ENCODE measurements around the gene DIPK1B. TPM values are rescaled to one million over a fixed set of nuclear protein-coding genes. Genes with fewer than 3 reads are reported as not detected.

Gene DIPK1B
- polyA plus RNA-seq, 1 of the 3 experiments (the other 2 are of a cell fraction) = 24.5 TPM

DNA sequence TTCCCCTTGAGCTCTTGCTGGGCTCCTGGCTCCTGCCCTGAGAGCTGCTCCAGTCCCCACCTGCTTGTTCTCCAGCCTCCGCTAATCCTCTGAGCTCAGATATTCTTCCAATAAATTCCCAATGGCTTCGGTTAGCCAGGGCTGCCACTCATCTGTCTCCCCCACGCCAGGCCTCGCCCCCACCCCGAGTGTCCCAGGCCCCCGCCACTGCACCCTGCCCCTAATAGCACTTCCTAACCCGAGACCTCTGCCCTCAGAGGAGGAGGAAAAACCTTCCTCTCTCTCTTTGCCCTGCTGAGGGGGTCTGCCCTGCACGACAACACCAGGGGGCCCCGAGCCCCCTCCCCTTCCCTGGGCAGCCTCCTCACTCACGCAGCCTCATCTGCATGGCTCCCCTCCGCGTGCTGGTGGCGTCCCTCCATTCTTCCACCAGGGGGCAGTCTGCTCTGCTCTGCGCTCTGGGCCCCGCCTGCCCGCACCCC is 57.4 kb downstream of the DIPK1B start:
- Histone ChIP-seq H3K79me2 (ENCODE audit: insufficient read depth) (no peaks in the 10 kb centered on the region), H3K27me3 (ENCODE audit: insufficient read depth) (no peaks in the 10 kb centered on the region; the same call in 1 of the 2 replicates), H3F3A (replicated peaks; ENCODE audit: insufficient read depth) (peaks cover 2% of the 10 kb centered on the region), H3K4me3 (ENCODE audit: low read depth in 2 of 2, low read length in 1 of 2) (peak overlapping the region in 1 of 2 experiments; percentile 25; a peak in 1 of 4 replicates), H4K20me1 (ENCODE audit: insufficient read depth) (no peaks in the 10 kb centered on the region), H3K9me2 (no peaks in the 10 kb centered on the region), H3K4me1 (ENCODE audit: control insufficient read depth in 1 of 2, insufficient read depth in 2 of 2, low read depth in 1 of 2, low read length in 1 of 2) (peaks cover 0 to 3% of the 10 kb centered on the region in 2 experiments; a peak in 1 of 4 replicates), H3K9me3 (no peaks in the 10 kb centered on the region), H3K4me2 (no peak overlapping the region), H3K36me3 (replicated peaks in 1 of 2; ENCODE audit: control insufficient read depth in 1 of 2, insufficient read depth in 2 of 2, low read length in 1 of 2) (no peaks in the 10 kb centered on the region), H2AFZ (ENCODE audit: low read depth) (no peak overlapping the region), H3K27ac (ENCODE audit: low read depth in 2 of 2, low read length in 1 of 2) (no peak overlapping the region; a peak in 1 of 4 replicates), H3K9ac (no peak overlapping the region)
- CTCF ChIA-PET = interaction anchor here (0.6 to 3.7 kb wide), 26 partner anchors 9 to 311 kb away, joined by 3 to 24 read pairs (median 4); partner anchors contain the start of genes LCN8 and TMEM141
- TF ChIP-seq MXI1 (IDR thresholded peaks at IDR 0.05; ENCODE audit: low read depth, low read length) = no peak
- TF ChIP-seq RAD21 (IDR thresholded peaks at IDR 0.05; ENCODE audit: low read length) = peak; percentile 33; the same call in 1 of the 2 replicates
- TF ChIP-seq SMC3 (IDR thresholded peaks at IDR 0.05; ENCODE audit: low read depth, low read length) = 0 out of 2 replicates have a peak, but pooled peaks have one; percentile 13
- no peak for TF ChIP-seq MEF2A (IDR thresholded peaks at IDR 0.05; ENCODE audit: borderline replicate concordance, low read depth)
- TF ChIP-seq, protein P1, sequence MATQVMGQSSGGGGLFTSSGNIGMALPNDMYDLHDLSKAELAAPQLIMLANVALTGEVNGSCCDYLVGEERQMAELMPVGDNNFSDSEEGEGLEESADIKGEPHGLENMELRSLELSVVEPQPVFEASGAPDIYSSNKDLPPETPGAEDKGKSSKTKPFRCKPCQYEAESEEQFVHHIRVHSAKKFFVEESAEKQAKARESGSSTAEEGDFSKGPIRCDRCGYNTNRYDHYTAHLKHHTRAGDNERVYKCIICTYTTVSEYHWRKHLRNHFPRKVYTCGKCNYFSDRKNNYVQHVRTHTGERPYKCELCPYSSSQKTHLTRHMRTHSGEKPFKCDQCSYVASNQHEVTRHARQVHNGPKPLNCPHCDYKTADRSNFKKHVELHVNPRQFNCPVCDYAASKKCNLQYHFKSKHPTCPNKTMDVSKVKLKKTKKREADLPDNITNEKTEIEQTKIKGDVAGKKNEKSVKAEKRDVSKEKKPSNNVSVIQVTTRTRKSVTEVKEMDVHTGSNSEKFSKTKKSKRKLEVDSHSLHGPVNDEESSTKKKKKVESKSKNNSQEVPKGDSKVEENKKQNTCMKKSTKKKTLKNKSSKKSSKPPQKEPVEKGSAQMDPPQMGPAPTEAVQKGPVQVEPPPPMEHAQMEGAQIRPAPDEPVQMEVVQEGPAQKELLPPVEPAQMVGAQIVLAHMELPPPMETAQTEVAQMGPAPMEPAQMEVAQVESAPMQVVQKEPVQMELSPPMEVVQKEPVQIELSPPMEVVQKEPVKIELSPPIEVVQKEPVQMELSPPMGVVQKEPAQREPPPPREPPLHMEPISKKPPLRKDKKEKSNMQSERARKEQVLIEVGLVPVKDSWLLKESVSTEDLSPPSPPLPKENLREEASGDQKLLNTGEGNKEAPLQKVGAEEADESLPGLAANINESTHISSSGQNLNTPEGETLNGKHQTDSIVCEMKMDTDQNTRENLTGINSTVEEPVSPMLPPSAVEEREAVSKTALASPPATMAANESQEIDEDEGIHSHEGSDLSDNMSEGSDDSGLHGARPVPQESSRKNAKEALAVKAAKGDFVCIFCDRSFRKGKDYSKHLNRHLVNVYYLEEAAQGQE (IDR thresholded peaks at IDR 0.05; ENCODE audit: low read depth, low read length) = no peak
- TF ChIP-seq, protein P2, sequence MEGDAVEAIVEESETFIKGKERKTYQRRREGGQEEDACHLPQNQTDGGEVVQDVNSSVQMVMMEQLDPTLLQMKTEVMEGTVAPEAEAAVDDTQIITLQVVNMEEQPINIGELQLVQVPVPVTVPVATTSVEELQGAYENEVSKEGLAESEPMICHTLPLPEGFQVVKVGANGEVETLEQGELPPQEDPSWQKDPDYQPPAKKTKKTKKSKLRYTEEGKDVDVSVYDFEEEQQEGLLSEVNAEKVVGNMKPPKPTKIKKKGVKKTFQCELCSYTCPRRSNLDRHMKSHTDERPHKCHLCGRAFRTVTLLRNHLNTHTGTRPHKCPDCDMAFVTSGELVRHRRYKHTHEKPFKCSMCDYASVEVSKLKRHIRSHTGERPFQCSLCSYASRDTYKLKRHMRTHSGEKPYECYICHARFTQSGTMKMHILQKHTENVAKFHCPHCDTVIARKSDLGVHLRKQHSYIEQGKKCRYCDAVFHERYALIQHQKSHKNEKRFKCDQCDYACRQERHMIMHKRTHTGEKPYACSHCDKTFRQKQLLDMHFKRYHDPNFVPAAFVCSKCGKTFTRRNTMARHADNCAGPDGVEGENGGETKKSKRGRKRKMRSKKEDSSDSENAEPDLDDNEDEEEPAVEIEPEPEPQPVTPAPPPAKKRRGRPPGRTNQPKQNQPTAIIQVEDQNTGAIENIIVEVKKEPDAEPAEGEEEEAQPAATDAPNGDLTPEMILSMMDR (IDR thresholded peaks at IDR 0.05) = peak; percentile 61
- 6% methylated on average over 13 of the region's 16 CpGs for WGBS (ENCODE audit: low lambda C conversion rate)
- POLR2A ChIA-PET = no interaction called here
- DNase-seq = peak; percentile 96

DNA sequence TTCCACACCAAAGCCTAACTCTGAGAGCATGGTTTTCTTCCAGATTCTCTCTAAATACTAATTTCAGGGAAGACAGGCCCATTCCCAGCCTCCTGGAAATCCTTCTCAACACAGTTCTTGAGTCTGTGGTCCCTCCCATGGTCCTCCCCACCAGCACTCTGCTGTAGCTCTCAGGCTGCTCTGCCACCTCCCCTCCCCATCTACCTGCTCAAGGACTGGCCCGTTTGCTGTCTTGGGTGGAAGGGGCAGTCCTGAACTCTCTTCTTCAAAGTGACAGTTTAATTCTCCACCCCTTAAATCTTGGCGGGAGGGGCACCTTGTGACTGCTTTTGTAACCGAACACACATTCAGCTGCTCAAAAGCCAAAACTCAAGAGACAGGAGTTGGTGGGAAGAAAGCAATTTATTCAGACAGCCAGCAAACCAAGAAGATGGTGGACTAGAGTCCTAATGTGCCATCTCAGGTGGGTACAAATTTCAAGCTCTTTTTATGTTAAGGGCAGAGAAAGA is 59.6 kb downstream of the DIPK1B start:
- ChIA-PET CTCF (interaction anchor here (0.6 to 8.8 kb wide), 6 partner anchors 12 to 507 kb away, joined by 3 to 57 read pairs (median 3); partner anchors contain the start of gene LCN8), POLR2A (no interaction called here)
- H4K20me1 ChIP-seq (ENCODE audit: insufficient read depth) = no peaks in the 10 kb centered on the region
- DNase-seq = no peak
- H3K79me2 ChIP-seq (ENCODE audit: insufficient read depth) = no peaks in the 10 kb centered on the region
- H3K36me3 ChIP-seq (replicated peaks in 1 of 2; ENCODE audit: control insufficient read depth in 1 of 2, insufficient read depth in 2 of 2, low read length in 1 of 2) = no peaks in the 10 kb centered on the region
- no peaks in the 10 kb centered on the region for H3K9me3 ChIP-seq
- H3K9ac ChIP-seq = no peak overlapping the region
- H3K27ac ChIP-seq (ENCODE audit: low read depth in 2 of 2, low read length in 1 of 2) = no peak overlapping the region
- H3K9me2 ChIP-seq = no peaks in the 10 kb centered on the region
- H3K4me3 ChIP-seq (ENCODE audit: low read depth in 2 of 2, low read length in 1 of 2) = no peak overlapping the region
- peaks cover 2% of the 10 kb centered on the region for H3F3A ChIP-seq (replicated peaks; ENCODE audit: insufficient read depth)
- 85% methylated on average over 3 of the region's 3 CpGs for WGBS (ENCODE audit: low lambda C conversion rate)
- H3K27me3 ChIP-seq (ENCODE audit: insufficient read depth) = no peaks in the 10 kb centered on the region; the same call in 1 of the 2 replicates
- H2AFZ ChIP-seq (ENCODE audit: low read depth) = no peak overlapping the region
- peaks cover 0 to 3% of the 10 kb centered on the region in 2 experiments; a peak in 1 of 4 replicates for H3K4me1 ChIP-seq (ENCODE audit: control insufficient read depth in 1 of 2, insufficient read depth in 2 of 2, low read depth in 1 of 2, low read length in 1 of 2)
- H3K4me2 ChIP-seq = no peak overlapping the region
- TF ChIP-seq, protein P3, sequence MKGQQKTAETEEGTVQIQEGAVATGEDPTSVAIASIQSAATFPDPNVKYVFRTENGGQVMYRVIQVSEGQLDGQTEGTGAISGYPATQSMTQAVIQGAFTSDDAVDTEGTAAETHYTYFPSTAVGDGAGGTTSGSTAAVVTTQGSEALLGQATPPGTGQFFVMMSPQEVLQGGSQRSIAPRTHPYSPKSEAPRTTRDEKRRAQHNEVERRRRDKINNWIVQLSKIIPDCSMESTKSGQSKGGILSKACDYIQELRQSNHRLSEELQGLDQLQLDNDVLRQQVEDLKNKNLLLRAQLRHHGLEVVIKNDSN (IDR thresholded peaks at IDR 0.05; ENCODE audit: borderline replicate concordance, low read depth) = no peak
- TF ChIP-seq TCF12 (IDR thresholded peaks at IDR 0.05) (no peak), EZH2phosphoT487 (IDR thresholded peaks at IDR 0.05; ENCODE audit: borderline replicate concordance, low read depth) (no peak), JUND (IDR thresholded peaks at IDR 0.05) (no peak), MXI1 (IDR thresholded peaks at IDR 0.05; ENCODE audit: low read depth, low read length) (no peak), RAD21 (IDR thresholded peaks at IDR 0.05; ENCODE audit: low read length) (no peak), SMC3 (IDR thresholded peaks at IDR 0.05; ENCODE audit: low read depth, low read length) (no peak), RXRA (IDR thresholded peaks at IDR 0.05; ENCODE audit: borderline replicate concordance, low read depth) (no peak), TAF1 (IDR thresholded peaks at IDR 0.05; ENCODE audit: borderline replicate concordance, low read depth, low read length) (no peak)
- TF ChIP-seq, protein P4, sequence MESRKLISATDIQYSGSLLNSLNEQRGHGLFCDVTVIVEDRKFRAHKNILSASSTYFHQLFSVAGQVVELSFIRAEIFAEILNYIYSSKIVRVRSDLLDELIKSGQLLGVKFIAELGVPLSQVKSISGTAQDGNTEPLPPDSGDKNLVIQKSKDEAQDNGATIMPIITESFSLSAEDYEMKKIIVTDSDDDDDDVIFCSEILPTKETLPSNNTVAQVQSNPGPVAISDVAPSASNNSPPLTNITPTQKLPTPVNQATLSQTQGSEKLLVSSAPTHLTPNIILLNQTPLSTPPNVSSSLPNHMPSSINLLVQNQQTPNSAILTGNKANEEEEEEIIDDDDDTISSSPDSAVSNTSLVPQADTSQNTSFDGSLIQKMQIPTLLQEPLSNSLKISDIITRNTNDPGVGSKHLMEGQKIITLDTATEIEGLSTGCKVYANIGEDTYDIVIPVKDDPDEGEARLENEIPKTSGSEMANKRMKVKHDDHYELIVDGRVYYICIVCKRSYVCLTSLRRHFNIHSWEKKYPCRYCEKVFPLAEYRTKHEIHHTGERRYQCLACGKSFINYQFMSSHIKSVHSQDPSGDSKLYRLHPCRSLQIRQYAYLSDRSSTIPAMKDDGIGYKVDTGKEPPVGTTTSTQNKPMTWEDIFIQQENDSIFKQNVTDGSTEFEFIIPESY (IDR thresholded peaks at IDR 0.05; ENCODE audit: borderline replicate concordance, low read depth) = no peak
- TF ChIP-seq, protein P5, sequence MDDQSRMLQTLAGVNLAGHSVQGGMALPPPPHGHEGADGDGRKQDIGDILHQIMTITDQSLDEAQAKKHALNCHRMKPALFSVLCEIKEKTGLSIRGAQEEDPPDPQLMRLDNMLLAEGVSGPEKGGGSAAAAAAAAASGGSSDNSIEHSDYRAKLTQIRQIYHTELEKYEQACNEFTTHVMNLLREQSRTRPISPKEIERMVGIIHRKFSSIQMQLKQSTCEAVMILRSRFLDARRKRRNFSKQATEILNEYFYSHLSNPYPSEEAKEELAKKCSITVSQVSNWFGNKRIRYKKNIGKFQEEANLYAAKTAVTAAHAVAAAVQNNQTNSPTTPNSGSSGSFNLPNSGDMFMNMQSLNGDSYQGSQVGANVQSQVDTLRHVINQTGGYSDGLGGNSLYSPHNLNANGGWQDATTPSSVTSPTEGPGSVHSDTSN (IDR thresholded peaks at IDR 0.05) = no peak

Data from SK-N-SH (cell line).